Inferior parietal cortex (tissue), 1 donor: ENCODE results near the gene AGBL5.
A peak's percentile ranks its signal among the peaks of the same experiment; 100 is the strongest.
"Not testable (repeated sequence)": the region's sequence is repeated elsewhere in the genome, so short reads cannot be mapped to it uniquely, and the experiment has no call there.

Experiments
- DNase-seq: peaks from one replicate; pipeline ENCODE4 v3.0.0-alpha.2; 2016; ENCODE audit errors: extremely low spot score

AGBL5 gene

DNA sequence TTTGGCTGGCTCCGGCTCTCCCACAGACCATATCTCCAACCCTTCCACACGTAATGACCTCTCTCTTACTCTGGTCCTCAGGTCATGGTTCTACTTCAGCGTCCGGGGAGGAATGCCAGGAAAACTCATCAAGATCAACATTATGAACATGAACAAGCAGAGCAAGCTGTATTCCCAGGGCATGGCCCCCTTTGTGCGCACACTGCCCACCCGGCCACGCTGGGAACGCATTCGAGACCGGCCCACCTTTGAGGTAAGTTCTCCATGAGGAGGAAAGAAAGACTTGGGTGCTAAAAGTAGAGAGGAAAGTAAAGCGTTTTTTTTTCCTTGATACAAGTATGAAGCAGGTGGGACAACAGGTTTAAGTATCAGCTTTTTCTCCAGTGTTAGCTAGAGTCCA, 1.9 kb downstream of the AGBL5 start:
- no peak for DNase-seq

DNA sequence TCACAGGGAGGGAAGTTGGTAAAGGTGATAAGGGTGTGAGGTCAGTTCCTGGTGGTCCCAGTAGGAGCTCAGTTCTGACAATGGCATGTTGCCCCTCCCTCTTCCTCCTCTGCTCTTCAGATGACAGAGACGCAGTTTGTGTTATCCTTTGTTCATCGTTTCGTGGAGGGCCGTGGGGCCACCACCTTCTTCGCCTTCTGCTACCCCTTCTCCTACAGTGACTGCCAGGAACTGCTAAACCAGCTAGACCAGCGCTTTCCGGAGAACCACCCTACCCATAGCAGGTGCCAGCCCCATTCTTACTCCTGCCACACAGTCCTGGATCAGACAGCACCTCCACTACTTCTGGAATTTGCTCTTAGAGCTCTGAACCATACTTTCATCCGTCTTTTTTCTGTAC, 2.3 kb downstream of the AGBL5 start:
- no peak for DNase-seq

DNA sequence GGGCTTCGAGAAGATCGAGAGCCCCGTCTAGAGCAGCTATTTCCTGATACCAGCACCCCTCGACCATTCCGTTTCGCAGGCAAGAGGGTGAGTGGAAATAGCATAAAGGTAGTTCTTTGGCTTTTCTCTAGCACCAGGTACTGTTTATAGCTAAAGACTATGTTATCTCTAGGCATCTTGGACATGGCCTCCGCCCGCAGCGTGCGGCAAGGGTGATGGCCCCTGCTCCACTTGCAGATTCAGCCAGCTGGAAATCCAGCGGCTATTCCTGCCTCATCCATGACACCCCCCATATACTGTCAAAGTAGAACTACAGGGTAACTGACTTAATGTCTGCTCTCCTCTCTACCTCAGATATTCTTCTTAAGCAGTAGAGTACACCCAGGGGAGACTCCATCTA, 3.3 kb downstream of the AGBL5 start:
- DNase-seq, result no peak

DNA sequence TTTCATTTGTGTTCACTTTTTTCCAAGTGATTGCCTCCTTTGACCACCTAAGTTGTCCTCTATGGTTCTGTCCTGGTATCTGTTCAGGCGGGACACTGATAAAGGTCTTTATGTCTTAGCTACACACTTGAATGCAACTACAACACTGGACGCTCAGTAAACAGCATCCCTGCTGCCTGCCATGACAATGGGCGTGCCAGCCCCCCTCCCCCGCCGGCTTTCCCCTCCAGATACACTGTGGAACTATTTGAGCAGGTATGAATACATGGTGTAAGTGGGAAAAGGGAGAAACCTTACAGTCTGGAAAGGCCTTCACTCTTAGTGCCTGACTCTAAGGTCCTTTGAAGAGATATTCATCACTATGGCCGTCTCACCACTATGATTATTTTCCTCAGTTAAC, 5.7 kb downstream of the AGBL5 start:
- DNase-seq, result no peak

DNA sequence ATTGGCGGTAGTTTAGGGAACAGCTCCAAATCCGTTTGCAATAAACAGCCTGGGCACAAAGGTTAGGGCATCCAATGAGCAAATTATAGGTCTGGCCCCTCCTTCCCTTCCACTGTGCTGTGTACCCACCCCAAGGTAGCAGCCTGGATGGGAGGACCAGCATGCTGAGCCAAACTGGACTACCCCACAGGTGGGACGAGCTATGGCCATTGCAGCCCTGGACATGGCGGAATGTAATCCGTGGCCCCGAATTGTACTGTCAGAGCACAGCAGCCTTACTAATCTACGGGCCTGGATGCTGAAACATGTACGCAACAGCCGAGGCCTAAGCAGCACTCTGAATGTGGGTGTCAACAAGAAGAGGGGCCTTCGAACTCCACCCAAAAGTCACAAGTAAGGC, 6.7 kb downstream of the AGBL5 start:
- DNase-seq, result no peak

DNA sequence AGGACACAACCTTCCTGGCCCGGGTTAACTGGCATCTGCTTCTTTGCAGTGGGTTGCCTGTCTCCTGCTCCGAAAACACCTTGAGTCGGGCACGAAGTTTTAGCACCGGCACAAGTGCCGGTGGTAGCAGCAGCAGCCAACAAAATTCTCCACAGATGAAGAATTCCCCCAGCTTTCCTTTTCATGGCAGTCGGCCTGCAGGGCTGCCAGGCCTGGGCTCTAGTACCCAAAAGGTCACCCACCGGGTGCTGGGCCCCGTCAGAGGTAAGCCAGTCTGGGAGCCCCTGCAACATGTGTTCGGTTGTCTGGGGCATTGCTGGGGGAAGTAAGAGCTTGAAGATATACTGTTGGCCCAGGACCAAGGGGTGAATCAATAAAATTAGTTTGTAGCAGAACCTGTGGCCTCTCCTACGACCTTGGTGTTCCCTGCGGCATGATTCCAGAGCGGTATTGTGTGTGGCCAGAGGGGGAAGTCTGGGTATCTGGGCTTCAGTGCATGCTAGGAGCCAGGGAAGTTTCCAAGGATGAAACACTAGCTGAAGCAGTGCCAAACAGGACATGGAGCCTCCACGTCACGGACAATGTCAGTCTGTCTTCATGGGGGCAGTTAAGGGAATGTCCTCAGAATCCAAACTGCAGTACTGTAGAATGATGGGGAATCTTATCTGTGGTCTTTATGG, 7.8 kb downstream of the AGBL5 start:
- DNase-seq, result no peak

DNA sequence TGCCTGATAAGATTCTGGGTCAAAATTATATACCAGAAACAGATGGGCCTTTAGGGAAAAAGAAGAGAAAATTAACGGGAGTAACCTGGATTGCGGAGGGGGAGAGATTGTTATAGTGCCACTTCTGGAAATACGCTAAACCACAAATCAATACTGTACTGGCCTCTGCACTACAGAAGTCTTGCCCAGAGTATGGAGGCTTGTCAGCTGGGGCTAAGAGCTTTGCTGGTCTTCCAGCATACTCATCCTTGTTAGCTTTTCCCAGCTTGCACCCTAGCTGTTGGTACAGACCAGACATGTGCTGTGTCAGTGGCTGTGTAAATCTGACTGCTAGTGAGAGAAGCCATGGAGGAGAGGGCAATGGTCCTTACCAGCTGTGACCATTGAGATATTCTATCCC, 8.9 kb downstream of the AGBL5 start:
- no peak for DNase-seq

DNA sequence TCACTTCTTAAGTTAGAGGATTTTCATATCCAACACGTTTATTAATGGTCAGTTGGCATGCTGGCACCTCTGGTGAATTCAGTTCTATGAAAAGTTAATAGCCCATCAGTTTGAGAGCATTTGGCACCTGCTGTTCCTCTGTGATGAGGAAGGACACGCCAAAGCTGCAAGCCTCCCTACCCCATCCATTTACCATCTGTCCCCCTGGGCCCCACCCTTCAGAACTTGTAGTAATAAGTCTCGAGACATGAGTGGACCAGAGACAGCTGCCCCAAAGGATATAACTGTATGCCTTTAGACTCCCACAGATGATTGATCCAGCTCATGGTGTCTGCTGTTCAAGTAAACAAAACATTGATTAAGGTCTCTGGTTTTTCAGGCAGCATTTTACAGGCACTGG, 13.7 kb downstream of the AGBL5 start:
- no peak for DNase-seq

DNA sequence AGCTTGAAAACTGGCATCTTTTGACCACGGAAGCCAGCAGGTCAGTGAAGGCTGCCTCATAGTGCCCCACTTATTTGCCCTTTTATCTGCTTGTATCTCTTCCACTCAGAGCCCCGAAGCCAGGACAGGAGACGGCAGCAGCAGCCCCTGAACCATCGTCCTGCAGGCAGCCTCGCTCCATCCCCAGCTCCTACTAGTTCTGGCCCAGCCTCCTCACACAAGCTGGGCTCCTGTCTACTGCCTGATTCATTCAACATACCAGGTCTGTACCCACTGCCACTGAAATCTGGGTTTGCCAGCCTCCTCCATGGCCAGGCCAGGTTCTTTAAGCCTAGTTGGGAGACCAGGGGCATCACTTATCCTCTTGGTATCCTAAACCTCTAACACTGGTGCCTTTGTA, 15.9 kb downstream of the AGBL5 start:
- DNase-seq, result no peak

DNA sequence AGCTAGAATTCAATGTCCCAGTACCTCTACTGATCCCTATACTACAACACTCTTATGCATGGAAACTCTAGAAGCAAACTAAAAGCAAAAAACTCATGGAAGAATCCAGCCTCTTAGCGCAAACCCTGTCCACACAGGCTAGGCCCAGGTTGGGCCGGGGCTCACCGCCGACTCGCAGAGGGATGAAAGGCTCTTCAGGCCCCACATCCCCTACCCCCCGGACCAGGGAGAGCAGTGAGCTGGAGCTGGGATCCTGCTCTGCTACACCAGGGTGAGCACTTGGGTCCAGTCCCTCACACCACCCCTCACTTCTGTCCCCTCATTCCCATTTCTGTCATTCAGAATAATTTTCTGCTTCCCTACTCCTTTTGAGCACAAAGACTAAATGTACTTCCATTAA, 18.0 kb downstream of the AGBL5 start:
- no peak for DNase-seq

DNA sequence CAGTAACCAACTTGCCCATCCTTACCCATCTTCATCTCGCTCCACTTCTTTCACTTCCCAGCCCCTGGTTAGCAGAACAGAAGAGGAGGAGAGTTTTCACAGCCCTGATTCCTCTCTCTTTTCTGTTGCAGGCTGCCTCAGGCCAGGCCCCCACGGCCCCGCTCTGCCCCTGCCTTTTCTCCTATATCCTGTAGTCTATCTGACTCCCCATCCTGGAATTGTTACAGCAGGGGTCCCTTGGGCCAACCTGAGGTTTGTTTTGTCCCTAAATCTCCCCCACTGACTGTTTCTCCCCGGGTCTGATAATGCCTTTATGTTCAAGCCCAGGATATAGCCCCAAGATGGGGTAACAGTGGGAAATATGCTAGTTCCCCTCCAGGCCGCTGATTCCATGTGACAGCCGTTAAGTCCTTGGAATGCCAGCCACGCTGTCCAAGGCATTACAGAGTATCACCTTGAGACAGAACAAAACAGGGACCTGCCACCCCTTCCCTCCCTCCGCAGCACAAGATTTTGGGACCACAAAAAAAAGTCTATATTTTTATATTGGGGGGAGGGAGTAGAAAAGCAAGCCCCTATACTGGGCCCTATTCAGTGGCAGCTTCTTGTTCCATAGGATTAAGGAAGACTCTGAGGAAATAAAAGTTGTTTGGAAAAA, 18.6 kb downstream of the AGBL5 start:
- DNase-seq, result no peak

DNA sequence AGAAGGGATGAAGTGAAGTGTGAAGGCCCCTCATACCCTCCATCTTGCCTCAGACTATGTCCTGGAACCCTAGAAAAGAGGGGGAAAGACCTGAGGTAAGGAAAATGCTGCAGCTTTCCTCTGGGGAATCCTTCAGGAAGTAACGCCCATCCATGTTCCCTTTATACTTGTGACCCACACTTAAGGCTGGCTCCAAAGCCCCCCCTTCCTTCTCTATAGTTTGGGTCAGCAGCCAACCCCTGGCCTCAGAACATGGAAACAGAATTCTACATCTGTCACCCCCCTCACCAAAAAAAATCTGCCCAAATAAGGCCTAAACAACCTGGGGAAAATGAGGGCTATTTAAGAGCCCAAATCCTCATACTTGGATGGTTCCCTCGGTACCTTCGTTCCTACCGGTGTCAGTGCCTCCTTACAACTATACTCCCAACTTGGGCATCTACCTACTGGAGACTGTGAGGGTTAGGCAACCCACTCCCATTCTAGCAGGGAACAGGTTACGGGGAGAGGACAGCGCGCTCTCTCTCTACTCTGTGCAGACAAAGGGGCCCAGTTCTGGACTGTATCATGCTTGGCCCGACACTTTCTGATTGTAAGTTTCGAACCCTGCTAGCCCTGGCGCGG, 19.3 kb downstream of the AGBL5 start:
- no peak for DNase-seq

DNA sequence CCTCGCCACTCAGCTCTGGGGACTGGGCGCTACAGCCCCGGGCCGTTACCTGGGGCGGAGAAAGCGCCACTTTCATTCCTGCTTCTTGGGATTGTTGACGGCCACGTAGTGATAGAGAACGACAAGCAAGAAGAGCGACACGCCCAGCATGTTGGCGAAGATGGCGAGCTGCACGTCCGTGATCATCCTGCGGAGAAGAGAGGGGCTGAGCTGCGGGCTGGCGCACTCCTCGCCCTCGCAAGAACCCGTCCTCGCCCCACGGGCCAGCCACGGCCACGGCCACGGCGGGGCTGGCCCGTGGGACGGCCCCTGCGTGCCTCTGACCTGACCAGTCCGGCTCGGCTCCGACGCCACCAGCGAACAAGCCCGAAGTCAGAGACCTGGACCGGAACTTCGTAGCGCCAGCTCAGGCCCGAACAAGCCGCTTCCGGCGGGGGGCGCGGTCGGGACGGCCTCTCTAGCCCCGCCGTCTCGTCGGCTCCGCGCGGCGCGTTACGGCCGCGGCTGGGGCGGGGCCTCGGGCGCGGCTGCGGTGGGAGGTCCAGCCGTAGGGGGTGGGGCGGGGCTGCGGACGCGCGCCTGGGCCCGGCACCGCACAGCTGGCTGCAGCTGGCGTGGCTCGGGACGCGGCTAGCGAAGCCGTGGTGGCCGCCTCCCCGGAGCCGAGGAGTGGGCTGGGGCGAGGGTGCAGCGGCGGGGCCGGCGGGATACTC, 20.0 kb downstream of the AGBL5 start, which contains the start of gene OST4:
TSS of gene OST4 (minus strand) at position 378 of the 713 bp plus-strand sequence.
- peak; percentile 93 for DNase-seq

DNA sequence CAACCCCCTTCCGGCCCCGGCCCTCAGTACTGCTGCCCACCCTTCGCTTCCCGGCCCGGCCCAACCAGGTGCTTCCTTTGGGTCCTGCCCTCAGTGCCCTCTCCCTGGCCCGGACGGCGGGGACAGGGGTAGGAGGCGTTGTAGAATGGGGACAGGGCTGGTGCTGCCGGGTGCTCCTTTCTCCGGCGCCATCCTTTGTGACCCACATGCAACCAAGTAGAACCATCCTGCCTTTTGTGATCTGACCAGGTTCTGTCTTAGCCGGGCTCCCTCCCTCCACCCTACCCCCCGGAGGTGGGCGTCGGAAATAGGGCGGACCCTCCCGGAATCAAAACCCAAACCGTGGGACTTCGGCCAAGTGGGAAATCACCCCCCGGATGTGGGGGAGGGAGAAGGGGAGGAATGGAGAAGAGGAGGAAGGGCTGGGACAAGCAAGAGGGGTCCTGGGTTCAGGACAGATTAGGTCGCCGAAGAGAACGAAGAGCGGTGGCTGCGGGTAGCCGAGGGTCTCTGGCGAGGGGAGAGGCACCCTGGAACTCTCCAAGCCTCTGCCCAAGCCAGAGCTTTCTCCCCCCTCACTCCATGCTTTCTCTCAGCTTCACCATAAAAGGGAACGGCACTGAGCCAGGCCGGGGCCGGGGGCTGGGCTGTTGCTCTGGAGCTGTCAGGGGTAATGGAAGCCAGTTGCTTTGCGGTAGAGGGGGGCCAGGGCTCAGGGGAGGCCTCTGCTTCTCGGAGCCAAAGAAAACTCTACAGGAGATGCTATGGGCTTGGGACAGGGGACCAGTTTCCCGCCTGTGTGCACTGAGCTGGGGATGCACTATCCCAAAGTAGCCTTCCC, 20.7 kb downstream of the AGBL5 start:
- DNase-seq, result no peak

DNA sequence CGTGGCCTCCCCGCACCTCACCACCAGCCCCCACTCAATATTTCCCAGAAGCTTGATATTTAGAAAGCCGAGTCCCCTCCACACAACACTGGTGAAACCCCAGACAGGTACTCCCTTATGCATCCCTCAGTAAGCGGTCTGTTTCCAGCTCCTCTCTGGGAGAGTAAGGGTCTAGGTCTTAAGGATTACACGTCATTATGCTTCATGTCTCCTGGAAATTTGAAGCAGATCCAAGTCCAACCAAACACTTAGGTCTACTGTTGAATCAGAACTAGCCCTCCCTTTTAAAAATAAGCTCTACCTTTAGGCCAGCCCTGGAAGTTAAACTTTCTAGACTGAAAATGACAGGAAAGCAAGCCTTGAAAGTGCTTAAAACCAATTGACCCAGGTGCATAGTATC, 21.5 kb downstream of the AGBL5 start:
- no peak for DNase-seq

DNA sequence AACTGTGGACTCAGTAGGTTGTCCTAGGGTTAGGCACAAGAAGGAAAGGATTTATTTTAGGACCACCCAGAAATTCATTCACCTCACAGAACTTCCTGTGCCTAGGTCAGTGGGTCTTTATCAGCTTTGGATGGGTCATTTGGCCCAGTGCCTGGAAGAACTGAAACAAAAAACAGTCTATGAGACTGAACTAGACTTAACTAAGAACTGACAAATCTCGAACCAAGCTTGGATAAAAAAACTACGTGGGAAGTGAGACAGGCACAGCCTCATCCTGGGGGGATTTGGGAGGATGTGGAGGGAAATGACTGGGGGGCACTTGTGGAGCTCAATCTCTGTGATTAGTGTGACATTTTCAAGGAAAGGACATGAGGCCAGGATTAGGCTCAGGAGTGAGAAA, 22.3 kb downstream of the AGBL5 start:
- no peak for DNase-seq

DNA sequence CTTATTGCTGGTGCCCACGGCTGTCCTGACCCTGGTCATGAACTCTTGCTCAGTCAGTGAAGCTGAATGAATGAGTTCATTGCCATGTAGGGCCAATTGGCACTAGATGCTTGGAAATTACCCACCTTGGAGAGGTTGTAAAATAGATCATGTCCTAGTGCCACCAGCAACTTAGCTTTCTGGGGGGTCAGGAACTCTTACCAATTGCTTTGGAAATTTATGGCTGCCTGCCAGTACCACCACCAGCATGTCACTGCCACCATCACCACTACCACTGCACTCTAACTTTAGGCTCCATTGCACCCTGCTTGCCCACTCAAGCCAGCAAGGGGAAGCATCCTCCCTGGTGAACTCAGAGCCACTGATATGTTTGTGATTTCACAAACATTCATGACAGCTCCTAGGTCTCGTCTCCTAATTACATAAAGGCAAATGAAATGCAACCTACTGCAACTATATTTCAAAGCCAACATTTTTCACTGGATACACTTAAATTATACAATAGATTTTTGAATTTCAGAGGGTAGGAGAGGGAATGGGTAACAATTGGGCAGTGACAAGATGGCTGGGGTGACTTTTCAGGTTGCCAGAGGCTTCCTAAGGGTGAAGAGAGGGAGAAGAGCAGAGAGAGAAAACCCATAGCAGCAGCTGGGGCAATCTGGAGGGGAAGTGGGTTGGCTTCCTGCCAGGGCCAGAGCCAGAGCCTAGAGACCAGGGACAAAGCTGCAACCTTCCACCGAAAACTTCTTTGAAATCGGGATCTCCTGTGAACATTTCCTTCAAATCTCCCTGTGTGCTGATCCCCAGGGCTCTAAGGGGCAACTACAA, 23.5 kb downstream of the AGBL5 start:
- DNase-seq, result no peak

DNA sequence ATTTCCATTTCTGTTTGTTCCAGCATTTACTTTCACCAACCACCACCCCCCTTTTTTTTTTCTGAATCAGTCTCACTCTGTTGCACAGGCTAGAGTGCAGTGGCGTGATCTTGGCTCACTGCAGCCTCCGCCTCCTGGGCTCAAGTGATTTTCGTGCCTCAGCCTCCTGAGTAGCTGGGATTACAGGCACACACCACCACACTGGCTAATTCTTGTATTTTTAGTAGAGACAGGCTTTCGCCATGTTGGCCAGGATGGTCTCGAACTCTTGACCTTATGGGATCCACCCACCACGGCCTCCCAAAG, 24.1 kb downstream of the AGBL5 start:
- DNase-seq, result not testable (repeated sequence)

DNA sequence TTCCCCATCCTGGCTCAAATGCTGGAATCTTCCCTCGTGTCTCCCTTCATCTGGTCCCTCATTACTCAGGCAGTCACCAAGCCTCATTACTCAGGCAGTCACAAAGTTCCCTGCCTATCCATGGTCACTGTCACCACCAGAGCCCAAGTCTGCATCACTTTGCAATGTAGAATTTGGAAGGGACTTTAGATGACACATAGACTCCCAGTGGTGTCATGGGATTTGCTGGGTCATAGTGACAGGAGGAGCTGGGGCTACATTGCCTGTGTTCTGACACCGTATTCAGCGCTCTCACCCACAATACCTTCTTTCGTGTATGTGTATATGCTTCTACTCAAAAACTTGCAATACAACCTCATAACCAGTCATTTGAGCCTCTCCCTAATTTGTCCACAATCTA, 24.9 kb downstream of the AGBL5 start:
- no peak for DNase-seq

DNA sequence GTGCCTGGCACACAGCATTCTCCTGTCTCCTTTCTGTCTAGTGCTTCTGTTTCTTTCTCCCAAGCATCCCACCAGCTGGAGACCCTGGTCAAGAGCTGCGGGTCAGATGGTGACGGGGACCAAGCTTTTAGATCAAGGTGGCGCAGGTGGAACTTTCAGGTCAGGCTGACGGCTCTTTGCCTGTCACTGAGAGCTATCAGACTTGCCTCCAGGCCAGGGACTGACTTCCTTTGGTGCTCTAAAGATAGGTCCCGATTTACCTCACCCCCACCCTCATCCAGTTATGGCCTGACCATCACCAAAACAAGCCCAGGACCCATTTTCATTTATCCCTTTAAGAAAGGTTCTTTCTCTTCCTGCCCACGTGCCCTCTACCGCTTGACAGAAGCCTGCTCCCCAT, 25.8 kb downstream of the AGBL5 start:
- DNase-seq, result no peak
